GM23338 (cell line): Measurements from ENCODE around the gene LLGL2.

Experiments
- CREB1 ChIP-seq: fragments of 250-450 bp; sonication (Bioruptor Pico); IDR thresholded peaks from 2 replicates; pipeline ENCODE4 v1.5.0; 2020; ENCODE audit warnings: low read depth, mild to moderate bottlenecking, moderate library complexity
- CTCF ChIP-seq, 2 experiments: fragments of 200-600 bp in 1 of 2; sonication (generic) in 1 of 2; conservative IDR thresholded peaks; 2 replicates each; pipeline versions ENCODE4 v1.5.1 to v1.6.1; 2016 to 2017; ENCODE audit warnings: antibody characterized with exemption in 2 of 2, low read depth in 2 of 2, mild to moderate bottlenecking in 2 of 2, moderate library complexity in 1 of 2
- EZH2 ChIP-seq: fragments of 200-600 bp; sonication (generic); IDR thresholded peaks from one replicate; pipeline ENCODE4 v1.8.0; 2017; ENCODE audit warnings: antibody characterized with exemption, mild to moderate bottlenecking, low read depth; ENCODE audit not compliant: unreplicated experiment
- EZH2phosphoT487 ChIP-seq: fragments of 200-600 bp; sonication (generic); IDR thresholded peaks from one replicate; pipeline ENCODE4 v1.8.1; 2018; ENCODE audit warnings: antibody characterized with exemption; ENCODE audit not compliant: unreplicated experiment
- POLR2AphosphoS5 ChIP-seq: IDR thresholded peaks from 2 replicates; pipeline ENCODE4 v1.6.1; 2016; ENCODE audit warnings: antibody characterized with exemption, low read depth
- ZNF462 ChIP-seq: fragments of 250-450 bp; sonication (Bioruptor Pico); IDR thresholded peaks from 2 replicates; pipeline ENCODE4 v1.5.0; 2020; ENCODE audit warnings: mild to moderate bottlenecking, moderate library complexity

- TF ChIP-seq CTCF (conservative IDR thresholded peaks at IDR 0.05; ENCODE audit: low read depth in 2 of 2) (no peak), EZH2 (no peak), EZH2phosphoT487 (no peak), CREB1 (CRISPR knock-in tag) (no peak), POLR2AphosphoS5 (no peak), ZNF462 (CRISPR knock-in tag) (no peak)
Measured at GRCh38 chr17:75535119-75535537, 9.6 kb downstream of the LLGL2 start.
